Activated B cell treated with CpG ODN at 0.5 μM for 24 hours (primary cell): ENCODE results near the gene BEAN1. TPM values are rescaled to one million over a fixed set of nuclear protein-coding genes. Genes with fewer than 3 reads are reported as not detected.

Experiments
- ATAC-seq: fragments of 200-7000 bp; cut with Tn5 transposase; one replicate; pipeline ENCODE4 v1.10.0; 2021; ENCODE audit warnings: low read depth, mild to moderate bottlenecking, moderate library complexity
- CTCF ChIA-PET: fragments of 350-600 bp; sonication (Branson Sonifier 250); formaldehyde crosslinking; loops from one replicate; lab custom pipeline; 2021; ENCODE audit warnings: antibody characterized with exemption; lab: Charles Lee
- POLR2A ChIA-PET: fragments of 350-600 bp; sonication (Branson Sonifier 250); formaldehyde crosslinking; loops from one replicate; lab custom pipeline; 2021; ENCODE audit warnings: antibody characterized with exemption; lab: Charles Lee
- DNase-seq: peaks from one replicate; pipeline ENCODE4 v3.0.0; 2022
- H3K27ac Mint-ChIP-seq: one replicate; pipeline ENCODE4 v1.8.0; 2020; ENCODE audit warnings: mixed read lengths
- H3K27me3 Mint-ChIP-seq: one replicate; pipeline ENCODE4 v1.8.0; 2021; ENCODE audit warnings: mixed read lengths
- H3K36me3 Mint-ChIP-seq: one replicate; pipeline ENCODE4 v1.8.0; 2021; ENCODE audit warnings: low read depth, mixed read lengths
- H3K4me1 Mint-ChIP-seq: one replicate; pipeline ENCODE4 v1.8.0; 2021; ENCODE audit warnings: mixed read lengths
- H3K4me3 Mint-ChIP-seq: one replicate; pipeline ENCODE4 v1.8.0; 2020; ENCODE audit warnings: mild to moderate bottlenecking, mixed read lengths
- H3K9me3 Mint-ChIP-seq: one replicate; pipeline ENCODE4 v1.8.0; 2020; ENCODE audit warnings: mixed read lengths
- CTCF ChIP-seq: fragments of 200-600 bp; IDR thresholded peaks from one replicate; pipeline ENCODE4 v1.8.0; 2022; ENCODE audit warnings: antibody characterized with exemption, mild to moderate bottlenecking
- intact Hi-C: fragments of 100-400 bp; cut with micrococcal nuclease; formaldehyde crosslinking; loops from one replicate; pipeline ENCODE4 v1.15.1; 2024
- total RNA-seq: library from RNA; stranded (reverse); gene quantifications from 2 replicates; pipeline ENCODE4 v1.2.3, GENCODE V29; 2022

The BEAN1 gene
- total RNA-seq, 1 donor from 2014 or later: not detected

- Mint-ChIP-seq H3K27me3 (peaks cover 34% of the 10 kb centered on the region), H3K4me3 (peak overlapping the region; percentile 69), H3K9me3 (peaks cover 4% of the 10 kb centered on the region), H3K27ac (no peak overlapping the region), H3K4me1 (peaks cover 16% of the 10 kb centered on the region), H3K36me3 (no peaks in the 10 kb centered on the region)
- ChIA-PET POLR2A (interaction anchor here (1.0 kb wide), 1 partner anchor 461 kb away, joined by 4 read pairs; no protein-coding TSS in a partner anchor), CTCF (interaction anchor here (0.6 to 3.6 kb wide), 28 partner anchors 8 to 468 kb away, joined by 3 to 51 read pairs (median 4); partner anchors contain the start of gene CKLF)
- DNase-seq: peak; percentile 81
- peak; percentile 92 for ATAC-seq
- TF ChIP-seq CTCF: no peak
- intact Hi-C loops: loop anchor here (1.0 to 5.0 kb wide), 9 partner anchors 77 to 462 kb away; partner anchors contain the start of gene CMTM3
Observed at GRCh38 chr16:66406534-66407221, 20.4 kb upstream of the BEAN1 start.

DNA sequence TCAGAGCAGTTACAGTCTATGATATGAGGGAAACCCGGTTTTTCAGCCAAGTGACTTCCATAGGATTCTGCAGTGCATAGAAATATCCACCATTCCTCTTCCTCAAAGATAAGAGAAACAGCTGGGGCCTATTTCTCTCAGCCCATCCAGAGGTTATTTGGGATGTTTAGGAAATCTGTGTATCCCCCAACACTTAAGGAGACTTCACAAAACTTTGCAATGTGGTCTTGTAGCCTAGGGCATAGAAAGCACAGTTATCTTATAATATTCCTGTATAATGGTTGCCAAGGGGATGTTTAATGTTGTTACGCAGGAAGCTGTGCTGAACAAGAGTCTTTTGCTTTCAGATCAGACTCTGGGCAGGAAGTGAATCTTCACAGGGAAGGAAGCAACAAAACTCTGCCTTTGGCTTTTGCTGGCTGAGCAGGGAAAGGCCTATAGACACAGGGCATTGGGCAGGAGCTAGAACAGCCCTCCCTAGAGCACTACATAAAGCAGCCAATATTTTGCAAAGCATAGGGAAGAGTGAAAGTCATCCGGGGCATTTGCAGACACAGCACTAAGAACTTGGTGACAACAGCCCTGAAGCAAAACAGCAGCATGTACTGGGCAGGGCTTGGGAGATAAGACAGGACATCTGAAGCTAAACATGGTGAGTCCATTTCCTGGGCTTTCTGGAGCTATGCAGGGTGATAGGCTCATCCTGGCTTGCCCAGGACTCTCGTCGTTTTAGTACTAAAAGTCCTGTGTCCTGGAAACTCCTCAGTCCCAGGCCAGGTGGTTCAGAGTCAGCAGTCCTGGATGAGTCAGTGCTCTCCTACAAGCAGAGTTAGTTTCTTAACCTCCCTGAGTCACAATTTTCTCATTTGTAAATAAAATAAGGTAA lies 18.7 kb upstream of the BEAN1 start:
- CTCF ChIA-PET: interaction anchor here (1.8 kb wide), 1 partner anchor 144 kb away, joined by 6 read pairs; the partner anchor contains the start of gene CKLF
- peaks cover 4% of the 10 kb centered on the region for H3K9me3 Mint-ChIP-seq
- POLR2A ChIA-PET: no interaction called here
- intact Hi-C loops: loop anchor here (5.0 kb wide), 1 partner anchor 244 kb away; no protein-coding TSS in a partner anchor
- ATAC-seq (no peak), DNase-seq (no peak)
- H3K27ac Mint-ChIP-seq: no peak overlapping the region
- no peak overlapping the region for H3K4me3 Mint-ChIP-seq
- H3K27me3 Mint-ChIP-seq: peaks cover 34% of the 10 kb centered on the region
- peaks cover 16% of the 10 kb centered on the region for H3K4me1 Mint-ChIP-seq
- TF ChIP-seq CTCF: no peak
- no peaks in the 10 kb centered on the region for H3K36me3 Mint-ChIP-seq

DNA sequence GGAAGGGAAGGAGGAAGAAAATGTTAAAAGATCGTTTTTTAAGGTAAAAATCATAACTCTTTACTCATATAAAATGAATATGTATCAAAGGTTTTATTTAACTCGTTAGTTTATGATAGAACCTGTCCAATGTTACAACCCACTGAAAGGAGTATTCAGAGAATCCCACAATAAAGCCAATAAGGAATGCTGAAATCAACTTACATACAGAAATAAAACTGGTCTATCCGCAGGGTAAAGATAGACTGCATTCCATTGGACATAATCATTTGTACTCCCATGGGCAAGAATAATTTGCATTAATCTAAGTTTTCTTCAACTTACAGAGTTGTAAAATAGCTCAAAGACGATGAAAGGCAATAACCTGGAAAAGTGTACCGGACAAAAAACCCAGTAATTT lies 17.9 kb upstream of the BEAN1 start:
- POLR2A ChIA-PET: no interaction called here
- H3K27ac Mint-ChIP-seq: no peak overlapping the region

DNA sequence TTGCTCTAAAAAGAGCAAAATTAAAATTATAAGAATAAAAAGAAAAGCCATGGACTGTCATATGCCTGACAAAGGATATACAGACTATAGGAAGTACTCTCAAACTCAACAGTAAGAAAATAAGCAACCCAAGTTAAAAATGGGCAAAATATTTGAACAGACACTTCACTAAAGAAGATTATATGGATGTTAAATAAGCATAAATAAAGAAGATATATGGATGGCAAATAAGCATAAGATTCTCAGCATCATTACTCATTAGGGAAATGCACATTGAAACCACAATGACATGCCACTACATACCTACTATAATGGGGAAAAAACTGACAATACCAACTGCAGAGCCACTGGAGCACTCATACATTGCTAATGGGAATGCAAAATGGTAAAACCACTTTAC lies 14.9 kb upstream of the BEAN1 start:
- H3K4me3 Mint-ChIP-seq: no peak overlapping the region

More for the DNA sequence above, 17.9 kb upstream of the BEAN1 start:
- no peak overlapping the region for H3K4me3 Mint-ChIP-seq
- DNase-seq (no peak), ATAC-seq (no peak)
- peaks cover 4% of the 10 kb centered on the region for H3K9me3 Mint-ChIP-seq
- intact Hi-C loops: loop anchor here (5.0 kb wide), 1 partner anchor 243 kb away; no protein-coding TSS in a partner anchor
- H3K27me3 Mint-ChIP-seq: peaks cover 31% of the 10 kb centered on the region
- CTCF ChIA-PET: no interaction called here
- peaks cover 16% of the 10 kb centered on the region for H3K4me1 Mint-ChIP-seq
- H3K36me3 Mint-ChIP-seq: no peaks in the 10 kb centered on the region
- no peak for TF ChIP-seq CTCF

More for the DNA sequence above, 14.9 kb upstream of the BEAN1 start:
- ChIA-PET POLR2A (no interaction called here), CTCF (no interaction called here)
- Mint-ChIP-seq H3K27me3 (peaks cover 15% of the 10 kb centered on the region), H3K27ac (no peak overlapping the region), H3K9me3 (no peaks in the 10 kb centered on the region), H3K36me3 (no peaks in the 10 kb centered on the region), H3K4me1 (peaks cover 13% of the 10 kb centered on the region)
- TF ChIP-seq CTCF: no peak
- intact Hi-C loops: no loop called here
- ATAC-seq (no peak), DNase-seq (no peak)
